SH-SY5Y (cell line): ENCODE measurements around the gene NOX3.

ENCODE experiments used
- GATA2 ChIP-seq: IDR thresholded peaks from 2 replicates; pipeline ENCODE4 v1.6.1; 2011; ENCODE audit warnings: mild to moderate bottlenecking, low read depth, low read length
- GATA3 ChIP-seq: IDR thresholded peaks from 2 replicates; pipeline ENCODE4 v1.6.1; 2011; ENCODE audit warnings: low read depth, mild to moderate bottlenecking, low read length, moderate library complexity

Gene NOX3

DNA sequence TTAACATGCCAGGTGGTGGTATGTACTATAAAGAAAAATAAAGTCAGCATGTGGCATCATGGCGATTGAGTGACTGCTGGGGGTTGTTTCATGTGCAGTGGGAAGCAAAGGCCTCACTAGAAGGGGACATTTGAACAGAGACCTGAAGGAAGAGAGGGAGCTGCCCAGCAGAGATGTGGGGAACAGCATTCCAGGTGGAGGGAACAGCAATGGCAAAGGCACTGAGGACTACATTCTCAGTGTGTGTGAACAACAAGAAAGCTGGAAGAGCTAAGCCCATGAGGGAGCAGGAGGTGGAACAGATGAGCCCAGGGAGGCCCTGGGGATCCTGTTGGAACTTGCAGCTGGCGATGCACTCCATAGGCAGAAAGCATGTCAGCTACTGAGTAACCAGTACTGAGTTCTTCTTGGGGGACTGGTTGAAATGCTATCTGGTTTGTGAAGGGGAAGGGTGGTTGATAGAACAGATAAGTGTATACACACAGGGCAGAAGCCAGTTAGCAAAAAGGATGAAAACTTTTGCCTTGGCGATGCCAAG lies 29.2 kb downstream of the NOX3 start:
- TF ChIP-seq GATA2 (no peak), GATA3 (no peak)

DNA sequence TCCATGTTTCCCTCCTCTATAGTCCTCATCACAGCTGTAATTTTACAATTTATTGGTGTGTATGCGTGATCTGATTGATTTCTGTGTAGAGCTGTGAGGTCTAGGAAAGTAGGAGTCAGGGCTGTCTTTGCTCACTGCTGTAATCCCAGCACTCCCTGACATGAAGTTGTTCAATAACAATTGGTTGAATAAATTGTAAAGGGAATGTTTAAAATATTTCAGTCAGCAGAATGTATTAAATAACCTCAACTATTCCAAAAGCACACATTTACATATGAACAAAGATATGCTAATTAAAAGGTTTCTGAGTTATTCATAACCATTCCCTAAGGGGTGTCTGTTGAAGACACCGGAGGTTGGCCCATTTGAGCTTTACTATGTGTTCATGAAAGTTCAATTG lies 31.5 kb downstream of the NOX3 start:
- TF ChIP-seq GATA2 (no peak), GATA3 (no peak)

DNA sequence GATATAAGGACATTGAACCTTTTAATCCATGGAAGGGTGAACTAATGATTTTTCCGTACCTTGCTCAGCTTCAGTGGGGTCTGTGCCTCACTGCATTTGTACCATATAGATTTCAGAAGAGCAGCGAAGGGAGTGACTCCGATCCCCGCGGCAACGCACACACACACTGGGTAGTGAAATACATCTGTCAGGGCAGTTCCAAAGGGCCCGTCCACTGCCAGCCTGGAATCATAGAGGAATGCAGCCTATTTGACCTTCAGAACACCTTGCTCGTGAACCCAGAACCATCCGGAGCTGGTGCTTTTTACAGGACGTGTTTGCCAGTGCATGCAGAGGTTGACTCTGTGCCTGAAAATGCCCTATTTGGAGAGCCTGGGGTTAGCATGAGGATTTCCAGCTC lies 33.0 kb downstream of the NOX3 start:
- TF ChIP-seq GATA3 (no peak), GATA2 (no peak)

DNA sequence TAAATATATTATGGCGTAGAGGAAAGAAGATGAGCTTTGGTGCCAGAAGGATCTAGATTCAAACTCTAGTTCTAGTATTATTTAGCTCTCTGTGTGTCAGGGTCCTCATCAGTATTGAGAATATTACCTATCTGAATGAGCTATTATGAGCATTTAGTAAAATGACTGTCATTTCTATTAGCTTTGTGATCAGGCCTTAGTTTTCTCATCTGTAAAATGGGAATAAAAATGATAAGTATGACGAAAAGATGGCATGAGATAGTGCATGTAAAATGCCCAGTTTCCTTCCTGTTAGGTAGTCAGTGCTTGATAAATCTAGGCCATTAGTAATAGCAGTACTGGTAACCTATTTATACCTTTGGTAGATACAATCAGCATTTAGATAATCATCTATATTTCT lies 35.1 kb downstream of the NOX3 start:
- TF ChIP-seq GATA2 (no peak), GATA3 (no peak)

GRCh38 chr6:155419161-155419560 lies 36.5 kb downstream of the NOX3 start:
- TF ChIP-seq GATA2, result no peak
- TF ChIP-seq GATA3, result no peak

GRCh38 chr6:155418017-155418761 lies 37.5 kb downstream of the NOX3 start:
- no peak for TF ChIP-seq GATA2
- no peak for TF ChIP-seq GATA3

DNA sequence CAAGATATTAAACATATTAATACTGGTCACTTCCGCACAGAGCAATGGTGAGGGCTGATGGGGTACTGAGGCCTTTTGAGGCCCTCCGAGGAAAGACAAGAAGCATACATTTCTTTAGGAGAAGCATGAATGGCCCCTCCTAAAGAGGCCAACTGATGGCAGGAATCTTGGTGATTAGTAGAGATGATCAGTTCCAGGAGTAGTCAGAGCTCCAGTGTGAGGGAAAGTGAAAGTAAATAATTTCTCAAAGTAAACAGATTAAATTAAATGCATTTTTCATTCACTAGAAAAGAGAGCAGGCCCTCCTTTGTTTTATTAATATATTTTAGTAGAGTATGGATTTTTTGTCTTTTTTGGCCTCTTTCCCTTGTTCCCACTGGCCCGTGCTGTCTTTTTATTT lies 38.2 kb downstream of the NOX3 start:
- TF ChIP-seq GATA3 (no peak), GATA2 (no peak)

DNA sequence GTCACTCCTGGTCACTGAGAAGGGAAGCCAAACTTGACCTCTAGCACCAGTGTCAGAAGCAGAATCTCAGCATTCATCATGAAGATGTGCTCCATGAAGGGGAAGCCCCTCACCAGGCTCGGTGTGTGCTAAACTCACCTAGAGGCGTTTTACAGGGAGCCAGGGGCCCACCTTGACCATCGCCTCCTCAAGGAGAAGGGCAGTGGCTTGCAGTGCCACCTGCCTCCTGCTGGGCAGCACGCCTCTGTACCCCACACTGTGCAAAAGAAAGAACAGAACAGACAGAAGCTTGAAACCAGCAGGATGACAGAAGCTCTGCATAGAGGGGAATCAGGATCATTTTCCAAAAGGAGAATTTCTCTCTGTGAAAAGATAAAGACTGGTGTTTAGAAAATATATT lies 39.7 kb downstream of the NOX3 start:
- TF ChIP-seq GATA3 (no peak), GATA2 (no peak)

GRCh38 chr6:155414049-155414448 lies 41.6 kb downstream of the NOX3 start:
- no peak for TF ChIP-seq GATA3
- TF ChIP-seq GATA2, result no peak

DNA sequence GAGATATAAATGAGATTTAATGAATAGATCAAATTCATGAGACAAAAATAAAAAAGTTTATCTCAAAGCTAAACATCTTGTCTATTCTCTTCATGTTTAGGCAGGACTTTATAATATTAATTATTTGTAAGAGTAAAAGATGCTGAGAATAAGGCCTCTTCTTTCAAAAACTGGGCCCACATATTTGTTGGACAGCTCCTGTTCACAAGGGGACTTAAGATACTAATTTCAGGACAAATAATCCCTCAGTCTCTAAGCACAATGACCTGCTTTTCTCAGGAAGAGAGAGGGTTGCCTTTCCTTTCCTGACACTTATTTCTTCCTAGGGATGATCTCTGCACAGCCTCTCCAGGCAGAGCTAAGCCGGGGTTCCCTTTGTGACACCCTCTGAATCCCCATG lies 43.3 kb downstream of the NOX3 start:
- TF ChIP-seq GATA2, result no peak

DNA sequence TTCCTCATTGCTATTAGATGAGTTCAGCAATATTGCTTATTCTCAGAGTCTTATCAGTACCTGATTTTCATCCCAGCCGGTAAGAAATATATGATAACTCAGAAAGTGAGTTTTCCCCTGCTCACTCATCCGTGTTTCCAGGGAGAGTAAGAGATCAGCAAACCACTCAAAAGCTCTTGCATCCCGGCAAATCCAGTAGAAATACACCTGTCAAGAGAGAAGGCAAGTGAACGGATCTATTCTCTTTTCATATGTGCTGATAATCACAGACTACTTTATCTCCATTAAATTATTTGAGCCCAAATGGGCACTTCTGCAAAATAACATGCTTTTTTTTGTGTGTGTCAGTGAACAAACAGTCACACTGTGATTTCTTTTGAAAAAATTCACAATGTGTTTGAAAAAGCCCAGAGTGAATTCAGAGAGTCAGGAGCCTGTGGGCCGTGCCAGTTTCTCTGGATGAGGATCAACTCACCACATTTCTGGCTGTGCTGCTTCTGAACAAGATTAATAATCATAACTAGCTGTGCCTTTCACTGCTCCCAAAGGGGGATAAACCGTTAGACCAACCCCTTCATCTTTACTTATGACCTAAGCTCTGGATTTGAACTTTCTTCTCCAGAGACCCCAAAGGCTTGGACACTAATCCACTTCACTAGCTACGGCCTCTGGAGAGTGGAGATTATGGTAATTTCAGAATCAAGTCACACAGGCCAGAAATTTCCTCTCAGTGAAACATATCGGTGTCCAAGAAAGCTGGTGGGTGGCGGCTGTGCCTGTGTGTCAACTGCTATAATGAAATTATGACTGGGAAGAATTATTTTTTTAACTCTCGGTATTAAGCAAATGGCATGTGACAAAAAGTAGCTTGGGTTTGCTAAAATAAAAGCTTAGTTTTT lies 44.2 kb downstream of the NOX3 start:
- TF ChIP-seq GATA2 (no peak), GATA3 (no peak)

GRCh38 chr6:155409391-155409790 lies 46.2 kb downstream of the NOX3 start:
- no peak for TF ChIP-seq GATA3
- TF ChIP-seq GATA2, result no peak

GRCh38 chr6:155408981-155409380 lies 46.7 kb downstream of the NOX3 start:
- TF ChIP-seq GATA2, result no peak

DNA sequence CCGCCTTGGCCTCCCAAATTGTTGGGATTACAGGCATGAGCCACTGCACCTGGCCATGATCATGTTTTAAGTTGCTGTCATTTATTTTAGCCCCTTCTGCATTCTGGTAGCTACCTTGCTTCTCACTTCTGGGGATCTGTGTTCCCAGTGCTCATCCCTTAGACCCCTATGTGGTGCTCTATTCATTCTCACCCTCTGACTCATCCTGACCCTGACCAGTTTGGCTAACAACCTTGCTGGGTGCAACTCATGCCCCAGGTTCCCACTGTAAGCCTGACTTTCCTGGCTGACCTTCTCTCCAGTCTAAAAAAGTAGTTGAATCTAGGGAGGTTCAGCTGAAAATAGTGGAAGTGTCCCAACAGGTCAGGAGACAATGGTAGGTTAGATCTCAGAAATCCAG lies 47.4 kb downstream of the NOX3 start:
- TF ChIP-seq GATA3 (no peak), GATA2 (no peak)

GRCh38 chr6:155406801-155407200 lies 48.8 kb downstream of the NOX3 start:
- TF ChIP-seq GATA2 (no peak), GATA3 (no peak)
